ENCODE measurements around the gene CSNK2A1. TPM values are rescaled to one million over a fixed set of nuclear protein-coding genes. Genes with fewer than 3 reads are reported as not detected.

The CSNK2A1 gene
- total RNA-seq (ENCODE audit: unreplicated experiment): 214 TPM
- long read RNA-seq, full-length matches to known transcripts: 29 of 42 reads
- long read RNA-seq, partial matches to known transcripts: 1 of 42 reads
- long read RNA-seq, other reads (novel, unspliced or antisense): 12 of 42 reads

- Mint-ChIP-seq H3K27me3 (ENCODE audit: unreplicated experiment) (peaks cover 11% of the 10 kb centered on the region), H3K36me3 (ENCODE audit: unreplicated experiment) (no peaks in the 10 kb centered on the region), H3K9me3 (ENCODE audit: unreplicated experiment) (no peaks in the 10 kb centered on the region), H3K27ac (ENCODE audit: unreplicated experiment) (peak within 1 kb of the TSS; percentile 99), H3K4me3 (ENCODE audit: unreplicated experiment) (peak within 1 kb of the TSS; percentile 93), H3K4me1 (ENCODE audit: low read depth, unreplicated experiment) (peaks cover 15% of the 10 kb centered on the region)
- TF ChIP-seq CTCF (IDR thresholded peaks at IDR 0.05; ENCODE audit: partially characterized antibody, unreplicated experiment): no peak
- peak; percentile 96 for DNase-seq
These were observed at the start of gene CSNK2A1 for GRCh38 chr20:543369-544152. TSS of gene CSNK2A1 (minus strand) at chr20:543790. CDS start at chr20:508551, 35,239 bp downstream.

- DNase-seq: no peak
- peaks cover 6% of the 10 kb centered on the region for H3K4me1 Mint-ChIP-seq (ENCODE audit: low read depth, unreplicated experiment)
- no peaks in the 10 kb centered on the region for H3K36me3 Mint-ChIP-seq (ENCODE audit: unreplicated experiment)
- TF ChIP-seq CTCF (IDR thresholded peaks at IDR 0.05; ENCODE audit: partially characterized antibody, unreplicated experiment): no peak
- no peak overlapping the region for H3K27ac Mint-ChIP-seq (ENCODE audit: unreplicated experiment)
- H3K4me3 Mint-ChIP-seq (ENCODE audit: unreplicated experiment): no peak overlapping the region
- peaks cover 4% of the 10 kb centered on the region for H3K9me3 Mint-ChIP-seq (ENCODE audit: unreplicated experiment)
- H3K27me3 Mint-ChIP-seq (ENCODE audit: unreplicated experiment): peaks cover 2% of the 10 kb centered on the region
These were observed 48.9 kb upstream of the CSNK2A1 start for GRCh38 chr20:592506-592905.

GRCh38 chr20:591941-592340 is 48.4 kb upstream of the CSNK2A1 start:
- no peak for DNase-seq
- Mint-ChIP-seq H3K4me1 (ENCODE audit: low read depth, unreplicated experiment) (peaks cover 6% of the 10 kb centered on the region), H3K36me3 (ENCODE audit: unreplicated experiment) (no peaks in the 10 kb centered on the region), H3K27ac (ENCODE audit: unreplicated experiment) (no peak overlapping the region), H3K27me3 (ENCODE audit: unreplicated experiment) (peaks cover 2% of the 10 kb centered on the region), H3K4me3 (ENCODE audit: unreplicated experiment) (no peak overlapping the region), H3K9me3 (ENCODE audit: unreplicated experiment) (peaks cover 4% of the 10 kb centered on the region)
- TF ChIP-seq CTCF (IDR thresholded peaks at IDR 0.05; ENCODE audit: partially characterized antibody, unreplicated experiment): no peak

- Mint-ChIP-seq H3K27ac (ENCODE audit: unreplicated experiment) (no peak overlapping the region), H3K36me3 (ENCODE audit: unreplicated experiment) (no peaks in the 10 kb centered on the region), H3K4me1 (ENCODE audit: low read depth, unreplicated experiment) (peaks cover 6% of the 10 kb centered on the region), H3K9me3 (ENCODE audit: unreplicated experiment) (peaks cover 4% of the 10 kb centered on the region), H3K27me3 (ENCODE audit: unreplicated experiment) (peaks cover 4% of the 10 kb centered on the region), H3K4me3 (ENCODE audit: unreplicated experiment) (no peak overlapping the region)
- DNase-seq: no peak
- TF ChIP-seq CTCF (IDR thresholded peaks at IDR 0.05; ENCODE audit: partially characterized antibody, unreplicated experiment): no peak
These were observed 45.5 kb upstream of the CSNK2A1 start for GRCh38 chr20:588932-589672.
